Measurements from ENCODE around the gene MPST. TPM values are rescaled to one million over a fixed set of nuclear protein-coding genes. Genes with fewer than 3 reads are reported as not detected.

The MPST gene
- total RNA-seq, 1 donor: 48.9 TPM

DNA sequence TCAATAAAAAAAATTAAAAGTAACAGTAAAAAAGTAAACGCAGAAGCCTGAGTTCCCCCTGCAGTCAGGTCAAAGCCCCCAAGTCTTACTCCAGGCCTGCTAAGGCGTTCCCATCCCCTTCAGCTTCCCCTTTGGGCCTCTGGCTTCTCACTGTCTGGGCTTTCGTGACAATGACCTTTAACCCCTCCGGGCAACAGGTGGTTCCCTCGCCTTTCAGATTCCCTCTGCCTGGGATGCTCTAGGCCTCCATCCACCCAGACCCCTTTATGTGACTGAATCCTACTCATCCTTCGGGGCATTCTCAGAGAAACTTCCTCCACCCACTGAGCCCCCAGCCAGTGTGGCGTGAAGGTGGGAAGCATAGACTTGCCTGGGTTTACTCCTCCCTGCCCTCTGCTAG, 8.0 kb downstream of the MPST start:
- no peak overlapping the region for H3K4me3 ChIP-seq (ENCODE audit: low read depth, low read length)
- no peak for TF ChIP-seq CTCF (IDR thresholded peaks at IDR 0.05; ENCODE audit: insufficient read depth, low read length)
- DNase-seq (ENCODE audit: low read depth): no peak

DNA sequence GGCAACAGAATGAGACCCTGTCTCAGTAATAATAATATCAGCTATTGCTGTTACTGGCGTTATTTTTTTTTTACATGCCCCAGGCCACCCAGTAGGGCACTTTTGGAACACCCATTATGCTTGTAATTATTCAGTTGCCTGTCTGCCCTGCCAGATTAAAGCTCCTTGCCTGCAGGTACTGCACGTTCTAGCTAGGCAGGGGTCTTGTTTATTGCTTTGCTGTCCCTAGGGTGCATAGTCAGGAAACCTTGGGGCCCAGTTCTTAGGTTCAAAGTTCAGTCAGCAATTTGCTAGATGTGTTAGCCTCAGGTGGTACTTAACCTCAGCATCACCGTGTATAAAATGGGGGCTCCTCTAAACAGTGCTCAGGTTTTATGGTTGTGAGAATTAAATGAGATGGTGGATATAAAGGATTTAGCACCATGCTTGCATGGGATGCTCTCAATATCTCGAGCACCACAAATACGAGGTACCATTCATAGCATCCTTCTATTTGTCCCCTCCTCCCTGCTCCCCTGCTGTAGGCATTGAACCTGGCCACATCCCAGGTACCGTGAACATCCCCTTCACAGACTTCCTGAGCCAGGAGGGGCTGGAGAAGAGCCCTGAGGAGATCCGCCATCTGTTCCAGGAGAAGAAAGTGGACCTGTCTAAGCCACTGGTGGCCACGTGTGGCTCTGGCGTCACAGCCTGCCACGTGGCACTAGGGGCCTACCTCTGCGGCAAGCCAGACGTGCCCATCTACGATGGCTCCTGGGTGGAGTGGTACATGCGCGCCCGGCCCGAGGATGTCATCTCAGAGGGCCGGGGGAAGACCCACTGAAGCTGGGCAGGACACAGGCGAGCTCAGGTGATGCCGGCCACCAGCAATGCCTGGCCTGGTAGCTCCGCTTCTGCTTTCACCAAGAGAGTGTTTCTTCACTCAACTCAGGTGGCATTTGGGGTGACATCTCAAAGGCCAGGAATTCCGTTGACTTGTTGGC, 9.4 kb downstream of the MPST start:
- no peak for TF ChIP-seq CTCF (IDR thresholded peaks at IDR 0.05; ENCODE audit: insufficient read depth, low read length)
- DNase-seq (ENCODE audit: low read depth): no peak
- no peak overlapping the region for H3K4me3 ChIP-seq (ENCODE audit: low read depth, low read length)

GRCh38 chr22:37030560-37031281, 11.2 kb downstream of the MPST start:
- H3K4me3 ChIP-seq (ENCODE audit: low read depth, low read length): no peak overlapping the region
- DNase-seq (ENCODE audit: low read depth): no peak
- no peak for TF ChIP-seq CTCF (IDR thresholded peaks at IDR 0.05; ENCODE audit: insufficient read depth, low read length)

DNA sequence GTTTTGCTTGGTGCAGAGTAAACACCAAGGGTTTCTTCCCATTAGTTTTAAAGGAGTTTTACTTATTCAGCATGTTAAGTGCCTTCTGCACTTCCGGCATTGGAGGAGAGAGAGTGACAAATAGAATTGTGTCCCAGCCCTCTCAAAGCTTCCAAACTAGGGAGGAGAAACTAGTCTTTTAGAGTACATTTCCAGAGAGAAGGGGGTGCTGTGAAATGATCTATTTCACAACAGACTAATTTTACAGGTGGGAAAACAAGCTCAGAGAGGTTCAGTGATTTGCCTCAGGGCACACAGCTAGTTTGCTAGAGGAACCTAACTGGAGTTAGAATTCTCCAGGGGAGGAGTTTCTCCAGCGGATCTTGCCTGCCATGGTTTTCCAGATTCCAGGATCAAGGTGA, 12.6 kb downstream of the MPST start:
- H3K4me3 ChIP-seq (ENCODE audit: low read depth, low read length): no peak overlapping the region
- no peak for DNase-seq (ENCODE audit: low read depth)
- no peak for TF ChIP-seq CTCF (IDR thresholded peaks at IDR 0.05; ENCODE audit: insufficient read depth, low read length)

DNA sequence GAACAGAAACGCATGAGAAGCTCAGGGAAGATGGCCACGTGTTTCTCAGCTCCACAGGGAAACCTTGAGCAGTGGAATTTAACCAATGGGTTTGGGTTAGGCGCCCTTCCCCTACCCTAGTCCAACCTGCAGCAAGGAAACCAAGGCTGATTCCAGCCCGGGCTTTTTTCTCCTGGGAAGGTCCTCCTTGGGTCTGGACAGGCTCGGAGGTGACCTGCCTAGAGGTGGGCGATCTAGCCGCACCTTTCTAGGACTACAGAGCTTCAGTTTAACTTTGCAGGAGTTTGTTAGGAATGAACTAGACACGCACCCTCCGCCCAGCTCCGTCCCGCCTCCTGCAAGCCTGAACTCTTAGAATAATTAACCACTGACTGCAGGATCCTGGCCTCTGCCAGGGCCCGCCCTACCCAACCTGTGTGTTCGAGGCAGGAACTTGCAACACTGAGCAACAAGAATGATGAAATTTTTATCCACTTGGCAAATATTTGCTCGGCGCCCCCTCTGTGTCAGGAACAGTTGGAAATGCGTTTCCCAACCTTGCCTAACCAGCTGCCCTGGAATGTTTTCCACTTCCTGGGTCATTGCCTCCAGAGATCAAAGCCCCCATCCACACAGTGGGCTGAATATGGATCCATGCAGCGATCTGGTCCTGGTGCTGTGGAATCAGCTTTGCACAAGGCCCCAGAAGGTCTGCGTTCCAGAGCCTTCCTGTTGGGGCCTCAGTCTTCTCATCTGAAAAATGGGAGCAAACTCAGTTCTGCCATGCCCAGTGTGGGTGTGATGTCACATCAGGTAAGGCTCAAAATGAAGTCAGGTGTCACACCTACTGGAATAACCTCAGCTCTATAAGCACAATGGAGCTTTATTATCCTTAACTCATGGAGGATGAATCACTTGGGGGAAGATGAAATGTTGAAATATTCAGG, 13.3 kb downstream of the MPST start:
- no peak overlapping the region for H3K4me3 ChIP-seq (ENCODE audit: low read depth, low read length)
- DNase-seq (ENCODE audit: low read depth): peak; percentile 85
- TF ChIP-seq CTCF (IDR thresholded peaks at IDR 0.05; ENCODE audit: insufficient read depth, low read length): no peak
